ENCODE data around the gene L3MBTL4. TPM values are rescaled to one million over a fixed set of nuclear protein-coding genes. Genes with fewer than 3 reads are reported as not detected.

The L3MBTL4 gene
- total RNA-seq, 6 experiments from 2014 or later, result not detected

DNA sequence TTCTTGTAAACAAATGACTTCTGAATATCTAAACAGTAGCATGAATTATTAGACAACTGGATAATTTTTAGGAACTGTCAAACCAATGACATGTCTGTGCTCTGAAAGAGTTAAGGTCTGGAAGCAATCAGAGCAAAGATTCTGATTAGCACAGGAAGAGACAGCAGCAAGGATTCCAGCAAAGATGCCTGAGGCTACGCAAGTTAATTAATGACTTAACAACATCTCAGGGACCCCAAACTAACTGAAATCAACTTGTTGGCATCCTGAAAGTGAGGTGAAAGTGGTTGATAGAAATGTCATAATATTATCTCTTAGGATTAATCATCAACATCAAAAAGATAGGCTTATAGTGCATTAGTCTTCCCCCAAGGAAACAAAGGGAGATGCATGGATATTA is 396.0 kb downstream of the L3MBTL4 start:
- Mint-ChIP-seq H3K27me3 (ENCODE audit: insufficient read depth) (no peaks in the 10 kb centered on the region), H3K9me3 (peaks cover 20% of the 10 kb centered on the region; the same call in 1 of the 2 replicates)

GRCh38 chr18:6017171-6017570 is 397.5 kb downstream of the L3MBTL4 start:
- Mint-ChIP-seq H3K9me3 (peaks cover 17% of the 10 kb centered on the region; the same call in 1 of the 2 replicates), H3K4me3 (no peak overlapping the region), H3K4me1 (ENCODE audit: low read depth) (no peaks in the 10 kb centered on the region), H3K36me3 (ENCODE audit: low read depth) (no peaks in the 10 kb centered on the region), H3K27ac (no peak overlapping the region), H3K27me3 (ENCODE audit: insufficient read depth) (no peaks in the 10 kb centered on the region)
- DNase-seq, result no peak
- TF ChIP-seq CTCF (IDR thresholded peaks at IDR 0.05), result no peak

More for the DNA sequence above, 396.0 kb downstream of the L3MBTL4 start:
- no peaks in the 10 kb centered on the region for H3K36me3 Mint-ChIP-seq (ENCODE audit: low read depth)
- no peak for TF ChIP-seq CTCF (IDR thresholded peaks at IDR 0.05)
- no peak for DNase-seq
- no peak overlapping the region for H3K4me3 Mint-ChIP-seq
- no peaks in the 10 kb centered on the region for H3K4me1 Mint-ChIP-seq (ENCODE audit: low read depth)
- no peak overlapping the region for H3K27ac Mint-ChIP-seq

DNA sequence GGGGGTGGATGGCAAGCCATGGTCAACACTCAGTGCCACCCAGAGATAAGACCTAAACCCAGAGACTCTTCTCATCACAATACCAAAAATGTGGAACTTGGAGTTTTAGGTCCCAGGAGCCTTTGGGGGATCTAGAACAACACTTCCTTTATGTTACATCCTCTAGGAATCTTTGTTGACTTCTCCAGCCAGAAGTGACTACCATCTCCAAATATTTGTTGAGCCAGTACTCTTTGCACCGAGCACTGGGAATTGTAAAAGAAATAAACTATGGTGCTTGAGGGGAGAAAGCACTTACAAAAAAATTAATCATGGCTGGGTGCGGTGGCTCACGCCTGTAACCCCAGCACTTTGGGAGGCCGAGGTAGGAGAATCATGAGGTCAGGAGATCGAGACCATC is 399.3 kb downstream of the L3MBTL4 start:
- TF ChIP-seq CTCF (IDR thresholded peaks at IDR 0.05), result no peak
- no peaks in the 10 kb centered on the region for H3K4me1 Mint-ChIP-seq (ENCODE audit: low read depth)
- H3K4me3 Mint-ChIP-seq, result no peak overlapping the region
- DNase-seq, result no peak
- peaks cover 8% of the 10 kb centered on the region; the same call in 1 of the 2 replicates for H3K9me3 Mint-ChIP-seq
- no peaks in the 10 kb centered on the region for H3K36me3 Mint-ChIP-seq (ENCODE audit: low read depth)
- H3K27ac Mint-ChIP-seq, result no peak overlapping the region
- H3K27me3 Mint-ChIP-seq (ENCODE audit: insufficient read depth), result no peaks in the 10 kb centered on the region

GRCh38 chr18:6013171-6013810 is 401.4 kb downstream of the L3MBTL4 start:
- Mint-ChIP-seq H3K36me3 (ENCODE audit: low read depth) (no peaks in the 10 kb centered on the region), H3K9me3 (peaks cover 4% of the 10 kb centered on the region; the same call in 1 of the 2 replicates), H3K27ac (no peak overlapping the region), H3K4me3 (no peak overlapping the region), H3K27me3 (ENCODE audit: insufficient read depth) (no peaks in the 10 kb centered on the region; the same call in 1 of the 2 replicates), H3K4me1 (ENCODE audit: low read depth) (no peaks in the 10 kb centered on the region)
- no peak for DNase-seq
- no peak for TF ChIP-seq CTCF (IDR thresholded peaks at IDR 0.05)

DNA sequence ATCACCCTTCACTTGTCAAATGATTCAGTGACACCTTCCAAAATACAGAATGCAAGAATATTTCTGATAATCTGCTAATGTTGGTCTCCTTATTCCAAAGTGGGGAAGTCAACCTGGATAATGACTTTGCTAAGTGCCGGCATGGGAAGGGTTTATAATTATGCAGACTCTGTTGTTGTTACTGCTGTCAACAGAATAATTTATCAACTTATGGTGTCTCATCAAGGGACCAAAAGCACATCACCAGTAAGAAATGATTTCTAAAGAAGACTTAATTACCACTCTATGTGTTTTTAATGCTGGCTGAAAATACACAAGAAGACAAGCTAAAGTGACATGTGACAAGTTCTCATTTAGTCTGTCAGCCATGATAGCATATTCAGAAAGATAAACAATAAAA is 403.8 kb downstream of the L3MBTL4 start:
- TF ChIP-seq CTCF (IDR thresholded peaks at IDR 0.05), result no peak
- H3K36me3 Mint-ChIP-seq (ENCODE audit: low read depth), result no peaks in the 10 kb centered on the region
- DNase-seq, result no peak
- peaks cover 11% of the 10 kb centered on the region for H3K9me3 Mint-ChIP-seq
- no peaks in the 10 kb centered on the region for H3K4me1 Mint-ChIP-seq (ENCODE audit: low read depth)
- no peaks in the 10 kb centered on the region; the same call in none of the 2 replicates for H3K27me3 Mint-ChIP-seq (ENCODE audit: insufficient read depth)
- H3K4me3 Mint-ChIP-seq, result no peak overlapping the region
- no peak overlapping the region for H3K27ac Mint-ChIP-seq
